IMR-90 (cell line): ENCODE measurements around the gene SYNE2. TPM values are rescaled to one million over a fixed set of nuclear protein-coding genes. Genes with fewer than 3 reads are reported as not detected.

Source experiments
- ATAC-seq: fragments of 200-7000 bp; cut with Tn5 transposase; 2 replicates; pipeline ENCODE4 v1.9.1; 2020; ENCODE audit warnings: low read depth, mild to moderate bottlenecking, moderate library complexity
- BruUV-seq: library from RNA; stranded (reverse); fragments of 400-500 nt; replicated peaks from 2 replicates; lab custom pipeline; 2021; lab: Mats Ljungman, UMichigan
- CTCF ChIA-PET: fragments of 300-600 bp; formaldehyde crosslinking; extraction: SDS; loops from one replicate; lab custom pipeline; 2021; ENCODE audit warnings: antibody characterized with exemption; lab: Yijun Ruan, JAX
- POLR2A ChIA-PET: fragments of 300-600 bp; sonication (Branson Sonifier 250); formaldehyde crosslinking; loops from one replicate; lab custom pipeline; 2022; ENCODE audit warnings: antibody characterized with exemption; ENCODE audit not compliant: unreplicated experiment; lab: Charles Lee
- DNase-seq: peaks from one replicate; pipeline ENCODE4 v3.0.0; 2013
- H2AFZ ChIP-seq: replicated peaks from 2 replicates; pipeline ENCODE3; 2013; ENCODE audit warnings: low read length, mild to moderate bottlenecking; ENCODE audit not compliant: poor library complexity
- H2AK5ac ChIP-seq: 2 replicates; pipeline ENCODE4 v1.6.1; 2013; ENCODE audit warnings: low read depth, low read length, inconsistent platforms
- H2AK9ac ChIP-seq: replicated peaks from 2 replicates; pipeline ENCODE3; 2013; ENCODE audit warnings: mild to moderate bottlenecking, low read depth, low read length, moderate library complexity; ENCODE audit not compliant: poor library complexity
- H2BK120ac ChIP-seq: 2 replicates; pipeline ENCODE4 v1.6.1; 2013; ENCODE audit warnings: low read depth, low read length, inconsistent platforms
- H2BK15ac ChIP-seq: 3 replicates; pipeline ENCODE4 v1.6.1; 2013; ENCODE audit warnings: low read depth, low read length, inconsistent platforms
- H2BK20ac ChIP-seq: 2 replicates; pipeline ENCODE4 v1.6.1; 2013; ENCODE audit warnings: low read depth, mild to moderate bottlenecking, inconsistent platforms, low read length, moderate library complexity
- H2BK5ac ChIP-seq: 2 replicates; pipeline ENCODE4 v1.6.1; 2013; ENCODE audit warnings: mild to moderate bottlenecking, low read depth, low read length, inconsistent platforms; ENCODE audit not compliant: poor library complexity, severe bottlenecking
- H3K14ac ChIP-seq: replicated peaks from 2 replicates; pipeline ENCODE4 v1.6.1; 2013; ENCODE audit warnings: low read depth, low read length, inconsistent platforms
- H3K18ac ChIP-seq: 2 replicates; pipeline ENCODE4 v1.6.1; 2013; ENCODE audit warnings: low read depth, low read length, control low read depth
- H3K23ac ChIP-seq: 2 replicates; pipeline ENCODE4 v1.6.1; 2013; ENCODE audit warnings: low read depth, low read length, inconsistent platforms
- H3K27ac ChIP-seq: 2 replicates; pipeline ENCODE4 v1.5.1; 2013; ENCODE audit warnings: mild to moderate bottlenecking, control low read depth, low read length; ENCODE audit not compliant: insufficient read depth
- H3K27me3 ChIP-seq: 2 replicates; pipeline ENCODE4 v1.6.1; 2013; ENCODE audit warnings: low read length; ENCODE audit not compliant: control insufficient read depth, insufficient read depth
- H3K36me3 ChIP-seq: 2 replicates; pipeline ENCODE4 v1.6.1; 2013; ENCODE audit warnings: low read length, mixed read lengths; ENCODE audit not compliant: control insufficient read depth, insufficient read depth
- H3K4ac ChIP-seq: 2 replicates; pipeline ENCODE4 v1.6.1; 2013; ENCODE audit warnings: low read depth, low read length, inconsistent platforms
- H3K4me1 ChIP-seq: 2 replicates; pipeline ENCODE4 v1.6.1; 2013; ENCODE audit warnings: low read length, mixed read lengths; ENCODE audit not compliant: control insufficient read depth, insufficient read depth
- H3K4me2 ChIP-seq: 2 replicates; pipeline ENCODE4 v1.6.1; 2013; ENCODE audit warnings: low read depth, mild to moderate bottlenecking, control low read depth, low read length, moderate library complexity
- H3K4me3 ChIP-seq: 2 replicates; pipeline ENCODE4 v1.5.1; 2013; ENCODE audit warnings: low read depth, mild to moderate bottlenecking, control low read depth, low read length, moderate library complexity; ENCODE audit not compliant: insufficient read depth
- H3K56ac ChIP-seq: 2 replicates; pipeline ENCODE4 v1.6.1; 2013; ENCODE audit warnings: low read length, inconsistent platforms; ENCODE audit not compliant: insufficient read depth; ENCODE audit errors: extremely low read depth
- H3K79me1 ChIP-seq, 2 experiments: 2 replicates each; pipeline ENCODE4 v1.6.1; 2013; ENCODE audit warnings: low read length in 2 of 2, inconsistent platforms in 1 of 2, low read depth in 1 of 2
- H3K9ac ChIP-seq: 2 replicates; pipeline ENCODE4 v1.6.1; 2013; ENCODE audit warnings: low read depth, low read length, control low read depth
- H3K9me1 ChIP-seq: 2 replicates; pipeline ENCODE4 v1.6.1; 2013; ENCODE audit warnings: low read length, inconsistent platforms; ENCODE audit not compliant: insufficient read depth
- H3K9me3 ChIP-seq: 2 replicates; pipeline ENCODE4 v1.6.1; 2013; ENCODE audit warnings: low read length; ENCODE audit not compliant: control insufficient read depth, insufficient read depth
- H4K20me1 ChIP-seq: 2 replicates; pipeline ENCODE4 v1.6.1; 2013; ENCODE audit warnings: low read length, inconsistent platforms; ENCODE audit not compliant: insufficient read depth
- H4K5ac ChIP-seq: 2 replicates; pipeline ENCODE4 v1.6.1; 2013; ENCODE audit warnings: mild to moderate bottlenecking, low read depth, low read length, control low read depth
- H4K8ac ChIP-seq, 2 experiments: 2 replicates each; pipeline ENCODE4 v1.6.1; 2013; ENCODE audit warnings: low read depth in 2 of 2, low read length in 2 of 2, control low read depth in 1 of 2, inconsistent platforms in 1 of 2
- H4K91ac ChIP-seq: 2 replicates; pipeline ENCODE4 v1.6.1; 2013; ENCODE audit warnings: low read depth, low read length, inconsistent platforms; ENCODE audit not compliant: insufficient read depth
- CHD1 ChIP-seq: IDR thresholded peaks from 2 replicates; pipeline ENCODE4 v1.6.1; 2012; ENCODE audit warnings: low read depth, low read length, improper control_type of control experiment
- POLR2A ChIP-seq: IDR thresholded peaks from 2 replicates; pipeline ENCODE4 v1.6.1; 2012; ENCODE audit warnings: mild to moderate bottlenecking, low read depth, low read length
- RFX5 ChIP-seq: IDR thresholded peaks from 2 replicates; pipeline ENCODE4 v1.8.0; 2012; ENCODE audit warnings: low read depth, mild to moderate bottlenecking, low read length, moderate library complexity
- WGBS, 2 experiments: methylation state at CpG; one replicate each; pipeline versions ENCODE4 v1.1.5 to v1.1.7; 2013; ENCODE audit warnings: missing lambda C conversion rate in 2 of 2; ENCODE audit not compliant: insufficient read length in 1 of 2; ENCODE audit errors: extremely low coverage in 2 of 2; 5-methylcytosine and 5-hydroxymethylcytosine counted together
- dilution Hi-C: fragments of 300-500 bp; cut with HindIII; formaldehyde crosslinking; loops from one replicate; pipeline ENCODE4 v1.14.3; 2018; ENCODE audit warnings: low sequenced_read_pairs; ENCODE audit not compliant: unreplicated experiment
- in situ Hi-C: fragments of 300-500 bp; cut with MboI; formaldehyde crosslinking; loops from 3 replicates; pipeline ENCODE4 v1.14.3; 2019; ENCODE audit warnings: low sequenced_read_pairs, inconsistent platforms, mixed read lengths
- intact Hi-C: fragments of 100-400 bp; cut with micrococcal nuclease; formaldehyde crosslinking; loops from 2 replicates; pipeline ENCODE4 v1.10.0; 2022
- polyA plus RNA-seq, 3 experiments: library from polyadenylated mRNA; depleted of rRNA; stranded (reverse); fragments of >200 nt; gene quantifications; 2 replicates each; pipeline ENCODE4 v1.2.3, GENCODE V29; 2012; ENCODE audit warnings: low replicate concordance in 1 of 3
- total RNA-seq: library from RNA; depleted of rRNA; stranded (reverse); fragments of >200 nt; gene quantifications from 2 replicates; pipeline ENCODE4 v1.2.3, GENCODE V29; 2012

Gene SYNE2
- total and polyA plus RNA-seq, 2 of the 4 experiments (the other 2 are of a cell fraction): 5.2 to 28.9 TPM

GRCh38 chr14:64196056-64196455 lies 343.3 kb downstream of the SYNE2 start:
- Histone ChIP-seq H3K27me3 (no peaks in the 10 kb centered on the region), H3K79me1 (peaks cover 0 to 6% of the 10 kb centered on the region in 2 experiments; a peak in 1 of 4 replicates), H3K23ac (no peak overlapping the region), H4K20me1 (no peaks in the 10 kb centered on the region), H3K4me3 (no peak overlapping the region), H4K8ac (no peak overlapping the region), H2AK9ac (no peak overlapping the region), H3K36me3 (no peaks in the 10 kb centered on the region), H3K9me1 (peaks cover 11% of the 10 kb centered on the region), H3K18ac (no peak overlapping the region; the same call in 1 of the 2 replicates), H4K91ac (no peak overlapping the region; the same call in 1 of the 2 replicates), H2BK20ac (no peak overlapping the region), H2BK5ac (no peak overlapping the region), H3K4me2 (no peak overlapping the region; the same call in 1 of the 2 replicates), H2BK15ac (no peak overlapping the region), H2AK5ac (peak overlapping the region; percentile 54; the same call in 1 of the 2 replicates), H3K4me1 (peaks cover 13% of the 10 kb centered on the region), H3K14ac (no peak overlapping the region; the same call in 1 of the 2 replicates), H3K4ac (peak overlapping the region; percentile 40; the same call in 1 of the 2 replicates), H3K9me3 (no peaks in the 10 kb centered on the region), H3K9ac (no peak overlapping the region), H3K27ac (no peak overlapping the region), H2AFZ (no peak overlapping the region), H3K56ac (no peak overlapping the region), H4K5ac (peak overlapping the region; percentile 19; the same call in 1 of the 2 replicates), H2BK120ac (peak overlapping the region; percentile 31; the same call in 1 of the 2 replicates)
- BruUV-seq: no TSS peak
- dilution Hi-C loops (no loop called here), in situ Hi-C loops (no loop called here), intact Hi-C loops (loop anchor here (10.0 kb wide), 1 partner anchor 99 kb away; the partner anchor contains the start of gene ESR2)
- no peak for ATAC-seq
- DNase-seq: no peak
- TF ChIP-seq RFX5 (no peak), CHD1 (no peak), POLR2A (no peak)
- ChIA-PET POLR2A (interaction anchor here (0.6 kb wide), 1 partner anchor 16 kb away, joined by 4 read pairs; no protein-coding TSS in a partner anchor), CTCF (interaction anchor here (1.2 to 1.5 kb wide), 2 partner anchors 14 to 17 kb away, joined by 3 read pairs; no protein-coding TSS in a partner anchor)
- 81% methylated on average over 4 of the region's 5 CpGs; no CpG with 5 or more reads in 1 of the 2 experiments for WGBS, 2 experiments
